Measurements from ENCODE around the gene SUPT5H. TPM values are rescaled to one million over a fixed set of nuclear protein-coding genes. Genes with fewer than 3 reads are reported as not detected.
A peak's percentile ranks its signal among the peaks of the same experiment; 100 is the strongest.

The SUPT5H gene
- total and polyA plus RNA-seq, 3 donors from 2014 or later, result 359 to 366 (median 363) TPM

- no peaks in the 10 kb centered on the region for H3K36me3 ChIP-seq (ENCODE audit: low read depth, missing control alignments)
- peaks cover 3% of the 10 kb centered on the region for H3K27me3 ChIP-seq
- peaks cover 3% of the 10 kb centered on the region for H3K4me1 ChIP-seq
- H3K4me3 ChIP-seq, result peak within 1 kb of the TSS; percentile 37
- WGBS, 2 donors, result 0 to 1% methylated on average over 26 to 55 of the region's 56 CpGs
- intact Hi-C loops (cut with DNase I; ENCODE audit: low total_unique reads), result no loop called here
- no peak within 1 kb of the TSS for H3K27ac ChIP-seq
- TF ChIP-seq CTCF (IDR thresholded peaks at IDR 0.05) (no peak), POLR2A (IDR thresholded peaks at IDR 0.05) (no peak)
- DNase-seq, result no peak
- no peaks in the 10 kb centered on the region for H3K9me3 ChIP-seq
Measured at GRCh38 chr19:39514840-39515550, 69.6 kb downstream of the SUPT5H start, which contains the start of gene SELENOV. SELENOV (plus strand) TSS chr19:39515139; CDS start chr19:39515213, 74 bp downstream.

GRCh38 chr19:39515551-39516191 lies 70.3 kb downstream of the SUPT5H start:
- H3K9me3 ChIP-seq, result no peaks in the 10 kb centered on the region
- intact Hi-C loops (cut with DNase I; ENCODE audit: low total_unique reads), result no loop called here
- H3K27ac ChIP-seq, result no peak overlapping the region
- peaks cover 3% of the 10 kb centered on the region for H3K4me1 ChIP-seq
- no peak for TF ChIP-seq POLR2A (IDR thresholded peaks at IDR 0.05)
- no peak for TF ChIP-seq CTCF (IDR thresholded peaks at IDR 0.05)
- H3K36me3 ChIP-seq (ENCODE audit: low read depth, missing control alignments), result no peaks in the 10 kb centered on the region
- no peak for DNase-seq
- H3K4me3 ChIP-seq, result peak overlapping the region; percentile 37
- peaks cover 3% of the 10 kb centered on the region for H3K27me3 ChIP-seq
- whole genome bisulfite sequencing, 2 donors, result 2 to 7% methylated on average over 6 to 44 of the region's 44 CpGs

- Histone ChIP-seq H3K27ac (no peak overlapping the region), H3K27me3 (peaks cover 3% of the 10 kb centered on the region), H3K4me3 (no peak overlapping the region), H3K4me1 (peaks cover 3% of the 10 kb centered on the region), H3K9me3 (no peaks in the 10 kb centered on the region), H3K36me3 (ENCODE audit: low read depth, missing control alignments) (no peaks in the 10 kb centered on the region)
- TF ChIP-seq CTCF (IDR thresholded peaks at IDR 0.05), result no peak
- TF ChIP-seq POLR2A (IDR thresholded peaks at IDR 0.05), result no peak
- 37 to 41% methylated on average over 6 of the region's 6 CpGs for WGBS, 2 donors
- DNase-seq, result no peak
- intact Hi-C loops (cut with DNase I; ENCODE audit: low total_unique reads), result no loop called here
Measured at GRCh38 chr19:39516270-39516669, 70.9 kb downstream of the SUPT5H start.

DNA sequence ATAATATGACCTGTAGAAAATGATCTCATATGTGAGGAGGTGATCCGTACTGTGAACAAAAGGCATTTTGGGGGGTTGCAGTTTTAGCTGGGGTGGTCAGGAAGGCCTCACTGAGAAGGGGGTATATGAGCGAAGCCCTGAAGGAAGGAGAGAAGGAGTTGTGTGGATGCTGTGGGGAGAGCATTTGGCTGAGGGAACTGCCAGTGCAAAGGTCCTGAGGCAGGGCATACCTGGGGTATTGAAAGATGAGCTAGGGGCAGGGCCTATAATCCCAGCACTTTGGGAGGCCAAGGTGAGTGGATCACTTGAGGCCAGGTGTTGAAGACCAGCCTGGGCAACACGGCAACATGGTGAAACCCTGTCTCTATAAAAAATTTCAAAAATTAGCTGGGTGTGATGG lies 72.0 kb downstream of the SUPT5H start:
- no peak for DNase-seq
- no peaks in the 10 kb centered on the region for H3K9me3 ChIP-seq
- H3K27ac ChIP-seq, result no peak overlapping the region
- TF ChIP-seq CTCF (IDR thresholded peaks at IDR 0.05), result no peak
- TF ChIP-seq POLR2A (IDR thresholded peaks at IDR 0.05), result no peak
- no peaks in the 10 kb centered on the region for H3K36me3 ChIP-seq (ENCODE audit: low read depth, missing control alignments)
- H3K27me3 ChIP-seq, result peaks cover 3% of the 10 kb centered on the region
- intact Hi-C loops (cut with DNase I; ENCODE audit: low total_unique reads), result no loop called here
- no peak overlapping the region for H3K4me3 ChIP-seq
- WGBS, 2 donors, result 69 to 75% methylated on average over 3 of the region's 3 CpGs
- peaks cover 3% of the 10 kb centered on the region for H3K4me1 ChIP-seq
